NCI-H446 (cell line): ENCODE results near the gene OSBPL2.

Experiments used
- DNase-seq, 2 experiments: peaks; one replicate each; lab custom pipeline; 2025; lab: John Stamatoyannopoulos, UW

The OSBPL2 gene

DNA sequence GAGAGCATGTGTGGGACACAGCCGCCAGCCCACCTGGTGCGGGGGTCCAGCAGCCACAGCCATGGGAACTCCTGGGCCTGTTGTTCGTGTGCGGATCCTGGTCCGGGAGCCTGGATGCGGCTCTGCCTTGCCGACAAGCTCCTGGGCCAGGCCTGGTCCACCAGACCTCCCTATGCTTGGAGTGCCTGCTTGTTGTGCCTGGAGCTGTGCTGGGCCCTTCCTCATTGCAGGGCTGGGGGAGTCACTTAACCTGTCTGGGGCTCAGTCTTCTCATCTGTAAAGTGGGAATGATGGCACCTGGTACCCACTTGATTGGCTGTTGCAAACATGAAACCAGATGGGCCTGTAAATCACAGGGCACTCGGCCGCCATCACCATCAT lies 2.6 kb upstream of the OSBPL2 start:
- no peak for DNase-seq

DNA sequence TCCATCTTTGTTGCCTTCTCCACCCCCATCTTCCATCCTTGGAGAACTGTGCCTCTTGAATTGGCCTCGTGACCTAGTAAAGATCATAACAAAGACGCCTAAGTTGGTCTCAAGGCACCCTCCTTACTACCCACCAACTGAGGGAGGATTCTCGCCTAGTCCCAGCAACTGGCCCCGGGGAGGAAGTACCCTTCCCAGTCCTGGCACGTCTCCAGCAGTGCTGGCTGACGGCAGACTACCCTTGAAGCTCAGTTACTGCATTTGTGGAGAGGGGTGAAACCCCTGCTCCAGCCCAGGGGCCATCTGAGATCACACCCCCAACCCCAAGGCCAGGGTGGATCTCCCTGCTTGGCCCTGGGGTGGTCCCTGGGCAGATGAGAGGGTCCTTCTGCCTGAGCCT lies 2.1 kb upstream of the OSBPL2 start:
- DNase-seq, result no peak

DNA sequence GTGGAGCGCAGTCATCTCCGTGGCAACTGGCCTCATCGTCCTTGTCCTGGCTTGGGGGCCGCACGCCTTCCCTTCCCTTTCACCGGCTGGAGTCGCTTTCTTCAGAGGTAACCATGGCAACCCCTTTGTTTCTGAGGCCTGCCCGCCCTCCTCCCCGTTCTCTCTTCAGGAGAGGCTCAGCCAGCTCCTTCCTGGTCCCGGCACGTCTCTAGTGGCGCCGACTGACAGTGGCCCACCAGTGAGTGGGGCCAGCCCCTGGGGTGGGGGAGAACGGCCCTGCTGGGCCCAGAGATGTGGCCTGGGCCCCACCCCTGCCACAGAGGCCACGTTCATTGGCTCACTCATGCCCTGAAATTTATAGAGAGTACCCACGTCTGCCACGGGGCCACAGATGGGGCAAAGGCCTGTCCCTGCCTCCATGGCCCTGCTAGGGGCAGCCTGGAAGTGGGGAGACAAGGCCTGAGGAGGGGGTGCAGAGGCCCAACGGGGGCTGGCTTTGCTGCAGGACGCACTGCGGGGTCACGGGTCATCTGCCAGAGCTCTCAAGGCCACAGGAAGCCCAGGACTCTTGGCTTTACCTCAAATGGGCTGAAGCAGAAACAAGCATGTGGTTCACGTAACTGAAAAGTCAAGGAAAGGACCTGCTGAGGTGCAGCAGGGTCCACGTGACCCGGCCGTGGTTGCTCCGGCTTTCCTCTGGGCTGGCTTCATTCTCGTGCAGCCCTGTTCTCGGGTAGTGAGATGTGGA lies 1.4 kb upstream of the OSBPL2 start:
- peak in 1 of 2 experiments; percentile 19 for DNase-seq

DNA sequence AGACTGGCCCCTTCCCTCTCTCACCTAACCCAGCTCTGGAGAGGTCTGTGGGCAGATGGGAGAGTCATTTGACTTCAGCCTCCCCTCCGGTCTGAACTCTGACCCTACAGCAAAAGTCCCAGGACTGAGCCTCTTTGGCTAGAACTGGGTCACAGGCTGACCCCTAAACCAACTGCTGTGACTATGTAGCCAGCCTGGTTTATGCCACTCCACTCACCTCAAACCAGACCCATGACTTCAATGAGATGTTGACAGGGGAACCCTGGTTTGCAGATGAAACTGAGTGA lies 864 bp upstream of the OSBPL2 start:
- no peak for DNase-seq

DNA sequence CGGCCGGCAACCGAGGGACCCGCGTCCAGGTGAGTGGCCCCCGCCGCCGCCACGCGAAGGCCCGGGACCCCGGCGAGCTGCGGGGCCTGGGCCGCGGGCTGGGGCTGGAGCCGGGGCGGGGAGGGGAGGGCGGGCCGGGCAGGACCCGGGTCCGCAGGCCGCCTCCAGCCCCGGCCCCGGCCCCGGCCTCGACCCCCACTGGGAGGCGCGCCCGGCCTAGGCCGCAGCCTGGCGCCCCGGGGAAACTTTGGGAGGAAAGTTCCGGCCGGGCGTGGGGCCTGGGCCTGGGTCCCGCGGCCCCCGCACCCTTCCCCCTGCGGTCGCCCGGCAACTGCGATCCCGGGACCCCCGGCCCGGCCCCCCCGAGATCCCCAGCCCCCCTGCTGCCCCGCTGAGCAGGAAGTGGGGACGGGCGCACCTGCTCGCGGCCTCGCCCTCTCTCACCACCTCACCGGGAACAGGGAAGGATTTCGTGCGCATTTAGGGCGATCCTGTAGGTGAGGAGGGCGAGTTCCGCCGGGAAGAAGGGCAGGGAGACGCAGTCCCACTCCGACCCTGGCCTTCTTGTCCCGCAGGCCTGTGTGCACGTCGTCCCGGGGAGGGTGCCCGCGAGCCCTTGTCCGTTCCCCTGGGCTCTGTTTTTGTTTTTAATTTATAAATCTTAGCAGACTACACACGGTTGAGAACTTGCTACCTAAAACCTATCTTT lies 402 bp downstream of the OSBPL2 start:
- DNase-seq, result no peak

DNA sequence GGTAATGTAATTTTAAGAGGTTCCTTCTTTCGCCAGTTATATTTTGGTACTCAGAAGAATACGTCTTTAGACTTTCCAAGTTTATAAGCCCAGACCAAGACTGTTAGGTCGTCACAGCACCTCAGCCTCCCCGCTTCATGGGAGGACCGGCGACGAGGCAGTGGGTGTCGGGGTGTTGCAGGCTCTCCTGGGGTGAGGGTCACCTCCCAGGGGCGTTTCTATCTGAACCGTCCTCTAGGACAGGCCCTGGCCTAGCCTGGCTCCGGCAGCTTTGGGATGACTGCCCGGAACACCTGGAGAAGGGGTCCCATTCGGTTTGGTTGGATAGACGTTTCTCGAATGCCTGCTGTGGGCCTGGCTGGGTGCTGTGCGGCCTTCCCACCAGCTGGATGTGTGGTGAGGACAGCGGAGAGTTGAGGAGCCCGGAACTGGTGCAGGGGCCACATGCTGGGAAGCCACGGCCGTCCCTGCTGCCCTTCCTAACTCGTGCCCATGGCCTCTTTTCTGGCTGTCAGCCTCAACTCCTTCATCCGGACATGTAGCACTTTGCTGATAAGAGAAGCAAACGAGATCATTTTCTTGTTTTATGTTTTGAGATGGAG lies 1.1 kb downstream of the OSBPL2 start:
- DNase-seq, result no peak

DNA sequence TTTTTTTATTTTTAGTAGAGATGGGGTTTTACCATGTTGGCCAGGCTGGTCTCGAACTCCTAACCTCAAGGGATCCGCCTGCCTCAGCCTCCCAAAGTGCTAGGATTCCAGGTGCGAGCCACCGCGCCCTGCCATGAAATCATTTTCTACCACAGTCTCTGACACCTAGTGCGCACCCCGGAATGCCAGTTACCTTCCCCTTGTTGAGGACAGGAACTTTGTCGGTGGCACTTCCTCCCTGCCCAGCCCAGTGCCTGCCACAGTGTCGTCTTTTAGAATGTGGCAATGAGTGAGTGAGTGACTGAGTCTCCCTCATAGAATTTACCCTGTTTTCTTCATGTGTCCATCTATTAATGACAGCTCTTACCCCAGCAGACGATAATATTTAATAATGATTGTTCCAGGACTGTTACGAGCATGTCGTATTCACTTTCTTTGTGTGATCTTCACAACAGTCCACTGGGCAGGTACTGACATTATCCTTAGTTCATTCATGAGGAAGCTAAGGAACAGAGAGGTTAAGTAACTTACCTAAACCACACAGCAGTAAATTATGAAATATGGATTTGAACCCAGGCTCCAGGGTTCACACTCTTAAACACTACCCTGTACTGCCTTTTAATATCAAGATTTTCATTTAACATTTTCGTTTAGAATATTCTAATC lies 1.8 kb downstream of the OSBPL2 start:
- DNase-seq, result no peak

DNA sequence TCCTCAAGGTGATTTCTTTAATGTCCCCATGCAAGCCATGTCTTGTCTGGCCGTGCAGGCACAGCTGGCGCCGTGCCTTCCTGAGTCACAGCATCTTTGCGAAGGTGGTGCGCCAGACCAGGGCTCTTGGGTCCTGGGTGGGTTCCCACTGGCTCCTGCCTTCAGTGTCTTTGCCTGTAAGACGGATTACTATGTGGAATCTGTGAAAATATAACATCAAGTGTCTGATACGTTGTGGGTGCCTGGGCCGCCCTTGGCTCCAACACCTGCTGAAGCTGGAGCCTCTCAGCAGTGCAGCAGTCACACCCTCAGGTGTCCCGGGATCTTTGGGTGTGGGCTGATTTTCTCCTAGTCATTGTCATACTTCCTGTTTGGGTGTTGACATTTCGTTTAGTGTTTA lies 3.2 kb downstream of the OSBPL2 start:
- no peak for DNase-seq

DNA sequence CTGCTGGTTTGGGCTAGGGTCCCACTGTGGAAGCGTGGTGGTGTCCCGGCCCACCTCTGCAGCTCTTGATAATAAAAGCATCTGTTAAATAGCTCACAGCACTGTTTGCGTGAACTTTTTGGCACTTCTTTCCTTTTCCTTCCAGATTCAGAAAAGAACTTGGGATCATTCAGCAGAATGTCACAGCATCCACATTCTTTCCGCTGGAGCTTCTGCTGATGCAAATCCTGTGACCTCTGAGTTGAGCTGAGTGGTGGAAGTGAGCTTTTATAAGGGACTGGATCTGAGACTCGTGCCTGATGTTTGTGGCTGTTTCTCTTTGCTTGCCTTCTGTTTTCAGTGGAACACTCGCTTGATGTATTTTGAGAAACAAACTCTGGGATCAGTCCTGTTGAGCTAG lies 3.9 kb downstream of the OSBPL2 start:
- DNase-seq, result no peak

DNA sequence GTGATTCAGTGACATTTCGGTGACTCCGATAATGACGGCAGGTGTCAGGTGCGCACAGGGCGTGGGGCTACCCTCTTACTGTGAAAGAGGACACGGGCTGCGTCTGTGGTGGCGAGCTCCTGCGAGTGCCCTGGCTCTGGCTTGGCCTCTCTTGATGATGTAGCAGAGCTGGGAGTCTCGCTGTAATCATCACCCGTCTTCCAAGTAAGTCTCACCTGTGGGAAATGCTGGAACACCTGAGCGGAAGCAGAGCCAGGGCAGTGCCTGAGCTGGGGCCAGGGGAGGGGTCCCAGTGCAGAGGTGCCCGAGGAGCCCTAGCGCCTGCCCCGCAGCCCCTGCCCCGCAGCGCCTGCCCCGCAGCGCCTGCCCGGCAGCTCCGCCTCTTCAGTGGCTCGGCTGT lies 4.8 kb downstream of the OSBPL2 start:
- no peak for DNase-seq

DNA sequence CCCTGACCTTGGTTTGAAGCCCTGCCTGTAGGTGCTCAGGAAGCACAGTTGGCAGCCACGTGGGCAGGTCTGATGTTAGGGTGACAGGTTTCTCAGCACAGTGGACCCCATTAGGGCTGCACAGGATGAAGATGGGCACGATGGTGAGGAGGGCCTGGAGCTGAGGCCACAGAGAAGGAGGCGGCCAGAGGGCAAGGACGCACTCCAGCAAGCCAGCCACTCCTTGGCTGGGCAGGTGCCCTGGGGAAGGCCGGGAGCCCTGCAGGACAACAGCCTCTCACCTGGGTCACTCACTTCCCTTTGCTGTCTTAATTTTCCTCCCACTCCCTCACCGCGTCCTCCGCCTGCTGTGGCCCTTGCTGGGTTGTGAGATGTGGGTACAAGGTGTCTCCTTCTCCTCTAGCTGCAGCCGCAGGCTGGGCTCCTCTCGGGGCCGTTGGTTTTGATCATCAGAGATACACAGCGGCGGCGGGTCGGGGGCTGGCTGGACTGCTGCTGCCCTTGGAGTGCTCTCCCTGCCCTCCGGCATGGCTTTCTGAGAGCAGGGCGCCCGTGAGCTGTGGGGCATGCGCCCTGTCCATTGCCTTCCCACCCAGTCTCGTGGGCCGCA lies 5.7 kb downstream of the OSBPL2 start:
- DNase-seq, result no peak

DNA sequence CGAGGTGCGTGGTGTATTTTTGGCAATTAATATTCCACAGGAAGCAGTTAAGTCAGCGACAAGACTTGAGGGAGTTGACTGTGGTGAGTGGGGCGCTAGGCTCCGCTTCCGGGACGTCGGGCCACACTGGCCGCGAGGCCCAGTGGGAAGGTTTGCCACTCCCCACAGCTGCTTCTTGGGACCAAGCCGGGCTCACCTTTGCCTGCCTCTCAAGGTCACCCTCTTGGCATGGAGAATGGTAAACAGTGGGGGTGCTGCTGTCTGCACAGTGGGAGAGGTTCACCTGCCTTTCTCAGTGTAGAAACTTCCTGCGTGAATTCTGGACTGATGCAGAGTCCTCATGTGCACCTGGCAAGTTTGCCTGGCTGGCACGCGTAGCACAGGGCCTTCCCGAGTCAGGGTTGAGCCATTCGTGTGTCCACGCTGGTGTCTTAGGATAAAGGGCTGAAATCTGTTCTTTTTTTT lies 6.4 kb downstream of the OSBPL2 start:
- DNase-seq, result no peak

DNA sequence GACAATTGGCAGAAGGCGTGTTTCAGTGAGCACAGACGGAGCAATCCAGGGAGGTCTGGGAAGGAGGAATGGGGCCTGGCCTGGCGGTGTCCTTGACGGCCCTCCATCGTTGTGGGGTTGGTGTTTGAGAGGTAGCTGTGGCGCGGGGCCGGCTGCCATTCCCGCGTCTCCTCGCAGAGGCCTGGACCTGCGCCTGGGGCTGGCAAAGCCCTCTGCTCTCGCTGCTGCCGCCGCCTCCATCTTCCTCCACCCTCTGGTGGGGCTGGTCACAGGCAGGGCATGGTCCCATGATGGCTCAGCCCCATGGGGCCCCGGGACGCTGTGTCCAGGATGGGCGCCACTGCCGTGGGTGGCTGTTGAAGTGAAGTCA lies 7.6 kb downstream of the OSBPL2 start:
- DNase-seq, result no peak

DNA sequence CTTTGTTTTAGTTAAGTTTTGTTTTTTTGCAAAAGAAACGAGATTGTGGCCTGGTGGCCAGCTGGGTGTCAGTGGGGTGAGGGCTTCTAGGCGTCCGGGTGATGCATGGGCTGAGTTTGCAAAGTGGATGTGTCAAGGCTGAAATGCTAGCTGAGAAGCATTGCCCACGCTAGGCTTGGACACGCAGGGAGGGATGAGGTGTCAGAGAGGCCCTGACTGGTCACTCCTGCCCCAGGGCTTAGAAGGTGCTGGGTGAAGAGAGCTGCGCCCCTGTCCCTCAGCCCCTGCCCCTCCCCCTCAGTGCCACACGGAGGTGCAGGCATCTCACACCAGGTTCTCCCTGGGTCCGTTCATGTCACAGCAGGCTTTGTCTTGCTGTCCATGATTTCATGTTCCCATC lies 8.1 kb downstream of the OSBPL2 start:
- no peak for DNase-seq

DNA sequence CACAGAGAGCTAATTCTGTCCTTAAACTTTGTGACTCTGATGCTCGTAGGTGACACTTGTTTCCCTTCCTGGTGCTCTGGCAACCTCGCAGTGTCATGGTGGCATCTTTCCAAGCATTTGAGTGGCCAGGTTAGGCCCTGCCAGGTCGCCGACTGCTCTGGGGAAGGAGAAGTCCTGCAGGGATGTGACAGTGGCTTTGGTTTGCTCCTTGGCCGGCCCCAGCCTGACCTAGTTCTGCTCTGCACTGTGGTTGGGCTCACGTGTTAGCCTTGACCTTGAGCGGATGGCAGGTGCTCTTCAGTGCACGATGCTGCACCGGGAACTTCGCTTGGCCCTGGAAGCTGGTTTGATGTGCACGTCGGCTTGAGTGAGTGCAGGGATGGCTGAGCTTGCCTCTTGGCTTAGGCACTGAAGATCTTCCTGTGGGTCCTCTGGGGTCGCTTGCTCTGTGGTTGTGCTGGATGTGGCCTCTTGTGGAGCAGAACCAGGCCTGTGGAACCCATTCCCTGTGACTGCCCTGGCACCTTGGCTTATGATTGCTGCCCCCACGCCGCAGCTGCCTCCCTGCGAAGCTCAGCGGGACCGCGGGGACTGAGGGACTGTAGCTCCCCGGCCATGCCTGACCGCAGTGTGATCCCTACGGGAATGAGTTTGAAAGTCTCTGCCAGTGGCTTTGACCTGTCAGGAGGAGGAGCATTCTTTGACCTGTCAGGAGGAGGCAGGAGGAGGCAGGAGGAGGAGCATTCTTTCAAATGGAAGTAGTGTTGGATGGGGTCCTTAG lies 8.7 kb downstream of the OSBPL2 start:
- DNase-seq, result no peak

DNA sequence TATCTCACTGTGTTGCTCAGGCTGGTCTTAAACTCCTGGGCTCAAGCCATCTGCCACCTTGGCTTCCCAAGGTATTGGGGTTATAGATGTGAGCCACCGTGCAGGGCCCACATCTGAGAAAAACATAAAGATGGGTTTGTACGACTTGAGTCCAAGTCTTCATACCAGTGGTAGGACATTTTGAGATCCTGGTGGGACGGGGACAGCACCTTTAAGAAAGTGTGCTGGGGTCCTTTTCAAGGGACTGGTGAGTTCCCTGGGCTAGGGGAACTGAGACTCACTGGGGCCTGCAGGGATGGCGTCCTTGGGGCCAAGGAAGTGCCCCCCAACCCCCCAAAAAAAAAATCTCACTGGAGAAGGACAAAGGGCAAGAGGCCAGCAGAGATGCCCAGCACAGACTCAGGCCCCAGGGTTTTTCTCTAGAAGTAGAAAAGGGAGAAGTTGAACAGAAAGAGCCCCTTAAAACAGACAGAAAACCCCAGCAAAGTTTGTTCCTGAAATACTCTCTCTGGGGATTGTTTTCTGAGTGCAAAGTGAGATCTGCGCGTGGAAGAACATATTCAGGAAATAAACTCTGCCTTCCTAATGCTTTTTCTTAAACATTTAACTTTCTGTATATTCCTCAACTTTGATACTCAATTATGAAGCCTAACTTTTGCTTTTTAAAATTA lies 10.7 kb downstream of the OSBPL2 start:
- DNase-seq, result no peak

DNA sequence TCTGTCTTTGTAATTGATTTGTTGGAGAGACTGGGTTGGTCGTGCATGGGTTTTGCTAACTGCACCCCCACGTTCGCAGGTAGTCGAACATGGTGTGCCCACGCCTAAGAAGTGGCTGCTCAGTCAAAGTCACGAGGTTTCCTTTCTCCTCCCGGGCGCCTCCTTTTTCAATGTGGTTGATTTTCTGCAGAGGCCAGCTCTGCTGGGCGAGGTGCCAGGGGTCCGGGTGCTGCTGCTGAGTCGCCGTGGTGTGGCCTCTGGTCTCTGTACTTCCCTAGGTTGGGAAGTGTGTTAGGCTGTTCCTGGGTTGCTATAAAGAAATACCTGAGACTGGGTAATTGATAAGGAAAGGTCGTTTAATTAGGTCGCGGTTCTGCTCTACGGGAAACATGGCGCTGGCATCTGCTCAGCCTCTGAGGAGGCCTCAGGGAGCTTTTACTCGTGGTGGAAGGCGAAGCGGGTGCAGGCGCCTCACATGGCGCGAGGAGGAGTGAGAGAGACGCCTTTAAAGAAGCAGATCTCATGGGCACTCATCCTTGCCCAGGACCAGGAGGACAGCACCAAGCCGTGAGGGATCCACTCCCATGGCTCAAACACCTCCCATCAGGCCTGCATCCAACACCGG lies 14.1 kb downstream of the OSBPL2 start:
- no peak for DNase-seq

DNA sequence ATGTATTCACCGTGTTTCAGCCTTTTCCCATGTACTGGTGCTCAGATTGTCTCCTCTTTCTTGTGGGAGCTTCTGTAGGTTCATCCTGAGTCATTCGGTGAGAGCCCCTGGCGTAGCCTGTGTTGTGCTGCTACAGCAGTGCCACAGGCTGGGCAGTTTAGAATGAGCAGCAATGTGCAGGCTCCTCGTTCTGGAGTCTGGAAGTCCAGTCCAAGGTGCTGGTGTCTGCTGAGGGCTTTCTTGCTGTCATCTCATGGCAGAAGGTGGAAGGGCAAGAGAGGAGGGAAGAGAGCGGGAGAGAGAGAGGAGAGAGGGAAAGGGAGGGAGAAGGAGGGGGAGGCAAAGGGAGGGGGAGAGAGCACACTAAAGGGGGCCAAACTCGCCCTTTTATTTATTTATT lies 15.1 kb downstream of the OSBPL2 start:
- no peak for DNase-seq

DNA sequence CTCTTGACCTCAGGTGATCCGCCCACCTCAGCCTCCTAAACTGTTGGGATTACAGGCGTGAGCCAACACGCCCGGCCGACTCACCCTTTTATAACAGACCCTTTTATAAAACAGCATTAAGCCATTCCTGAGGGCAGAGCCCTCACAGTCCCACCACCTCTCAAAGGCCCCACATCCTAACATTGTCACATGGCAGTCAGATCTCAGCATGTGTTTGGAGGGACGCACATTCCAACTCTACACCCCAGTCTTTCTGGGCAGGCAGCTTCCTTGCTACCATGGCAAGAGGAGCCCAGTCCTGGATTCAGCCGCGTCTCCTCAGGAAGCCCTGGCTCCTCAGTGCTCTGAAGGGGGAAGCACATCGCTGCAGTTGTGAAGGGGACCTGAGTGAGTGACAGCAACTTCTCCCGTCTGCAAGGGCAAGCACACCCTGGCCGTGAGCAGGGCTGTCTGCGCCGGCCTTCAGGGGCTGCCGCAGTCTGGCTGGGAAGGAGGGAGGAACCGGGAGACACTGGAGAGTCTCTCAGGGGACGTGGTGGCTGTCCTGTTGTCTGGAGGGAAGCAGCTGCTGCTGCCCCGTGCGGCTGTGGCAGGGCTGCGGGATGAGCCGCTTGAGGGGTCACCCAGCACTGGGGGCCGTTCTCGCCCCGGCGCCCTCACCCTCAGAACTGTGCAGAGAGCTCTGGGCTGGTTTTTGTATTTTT lies 15.9 kb downstream of the OSBPL2 start:
- DNase-seq, result no peak

DNA sequence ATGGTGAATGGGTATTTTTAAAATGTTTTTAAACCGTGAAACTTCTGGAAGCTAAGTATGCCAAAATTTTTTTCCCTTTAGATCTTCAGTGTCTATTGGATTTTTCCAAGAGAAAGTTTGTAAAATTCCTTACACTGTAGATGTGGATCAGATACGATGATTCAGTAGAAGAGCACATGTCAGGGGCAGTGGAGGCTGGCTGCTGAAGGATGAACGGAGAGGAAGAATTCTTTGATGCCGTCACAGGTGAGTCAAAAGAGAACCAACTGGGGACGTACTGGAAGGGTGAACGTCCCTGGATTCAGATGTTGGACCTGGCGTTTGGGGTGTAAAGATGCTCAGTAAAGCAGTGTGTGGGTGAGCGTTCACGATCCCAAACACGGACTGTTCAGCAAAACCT lies 17.7 kb downstream of the OSBPL2 start:
- no peak for DNase-seq
